ENCODE measurements around the gene GEMIN7. TPM values are rescaled to one million over a fixed set of nuclear protein-coding genes. Genes with fewer than 3 reads are reported as not detected.
A peak's percentile ranks its signal among the peaks of the same experiment; 100 is the strongest.

GEMIN7 gene
- total and polyA plus RNA-seq, 2 of the 13 experiments (the other 11 are each of a cell fraction or from before 2014, with no cell fraction given) = 24.1 to 30.6 TPM

DNA sequence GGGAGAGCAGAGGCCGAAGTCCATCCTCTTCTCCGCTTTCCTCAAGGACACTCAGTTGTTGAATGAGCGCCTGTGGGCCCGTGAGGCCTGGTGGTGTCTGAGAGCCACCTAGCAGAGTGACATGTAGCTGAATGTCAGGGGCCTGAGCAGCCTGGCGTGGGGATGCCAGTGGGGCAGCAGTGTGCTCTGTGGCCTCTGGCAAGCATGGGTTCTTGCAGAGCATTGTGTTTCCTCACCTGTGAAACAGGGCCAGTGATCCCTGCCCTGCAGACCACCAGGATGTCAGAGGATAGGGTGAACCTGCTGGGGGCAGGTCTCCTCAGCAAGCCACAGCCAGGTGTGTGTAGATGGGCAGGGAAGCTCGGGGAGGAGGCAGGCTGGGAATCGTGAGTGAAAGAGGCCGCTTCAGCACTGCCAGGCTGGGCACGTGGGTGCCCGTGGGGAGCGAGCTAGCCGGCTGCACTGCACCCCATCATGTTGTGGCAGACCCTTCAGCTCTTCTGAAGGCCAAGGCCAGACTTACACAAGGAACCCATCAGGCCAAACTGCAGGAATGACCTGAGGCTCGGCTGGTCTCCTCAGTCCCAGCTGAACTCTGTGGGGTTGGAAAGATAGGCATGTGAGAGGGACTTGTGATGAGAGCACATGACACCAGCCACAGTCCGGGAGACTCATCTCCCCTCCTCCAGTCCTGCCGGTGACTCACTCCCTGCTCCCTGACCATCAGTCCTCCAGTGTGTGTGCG, 18.9 kb downstream of the GEMIN7 start (continued):
- TF ChIP-seq HNRNPH1 (optimal IDR thresholded peaks at IDR 0.05; ENCODE audit: low read depth, low read length) (no peak), ZNF776 (CRISPR knock-in tag; IDR thresholded peaks at IDR 0.05) (0 out of 2 replicates have a peak, but pooled peaks have one; percentile 70), BORCS8-MEF2B (CRISPR knock-in tag; IDR thresholded peaks at IDR 0.05) (0 out of 2 replicates have a peak, but pooled peaks have one; percentile 37), GPN1 (CRISPR knock-in tag; IDR thresholded peaks at IDR 0.05; ENCODE audit: borderline replicate concordance) (no peak), MED13 (CRISPR knock-in tag; IDR thresholded peaks at IDR 0.05) (no peak), ZFX (CRISPR knock-in tag; IDR thresholded peaks at IDR 0.05; ENCODE audit: low read depth) (peak; percentile 78), XBP1 (CRISPR knock-in tag; IDR thresholded peaks at IDR 0.05) (no peak), ZFP37 (CRISPR knock-in tag; IDR thresholded peaks at IDR 0.05; ENCODE audit: borderline replicate concordance) (no peak), DMTF1 (CRISPR knock-in tag; IDR thresholded peaks at IDR 0.05) (no peak), ZNF280D (CRISPR knock-in tag; IDR thresholded peaks at IDR 0.05) (0 out of 2 replicates have a peak, but pooled peaks have one; percentile 12), DNMT1 (CRISPR knock-in tag; IDR thresholded peaks at IDR 0.05) (0 out of 2 replicates have a peak, but pooled peaks have one; percentile 7), SATB2 (CRISPR knock-in tag; IDR thresholded peaks at IDR 0.05) (no peak), ZNF20 (CRISPR knock-in tag; IDR thresholded peaks at IDR 0.05) (no peak), KLF15 (CRISPR knock-in tag; IDR thresholded peaks at IDR 0.05; ENCODE audit: borderline replicate concordance) (no peak), CBX2 (IDR thresholded peaks at IDR 0.05; ENCODE audit: low read depth, low read length) (no peak), CBX2 (CRISPR knock-in tag; IDR thresholded peaks at IDR 0.05; ENCODE audit: low read depth) (no peak), CHCHD3 (CRISPR knock-in tag; IDR thresholded peaks at IDR 0.05) (0 out of 2 replicates have a peak, but pooled peaks have one; percentile 35), RNF2 (conservative IDR thresholded peaks at IDR 0.05; ENCODE audit: low read depth) (no peak)
- TF ChIP-seq, protein P1, sequence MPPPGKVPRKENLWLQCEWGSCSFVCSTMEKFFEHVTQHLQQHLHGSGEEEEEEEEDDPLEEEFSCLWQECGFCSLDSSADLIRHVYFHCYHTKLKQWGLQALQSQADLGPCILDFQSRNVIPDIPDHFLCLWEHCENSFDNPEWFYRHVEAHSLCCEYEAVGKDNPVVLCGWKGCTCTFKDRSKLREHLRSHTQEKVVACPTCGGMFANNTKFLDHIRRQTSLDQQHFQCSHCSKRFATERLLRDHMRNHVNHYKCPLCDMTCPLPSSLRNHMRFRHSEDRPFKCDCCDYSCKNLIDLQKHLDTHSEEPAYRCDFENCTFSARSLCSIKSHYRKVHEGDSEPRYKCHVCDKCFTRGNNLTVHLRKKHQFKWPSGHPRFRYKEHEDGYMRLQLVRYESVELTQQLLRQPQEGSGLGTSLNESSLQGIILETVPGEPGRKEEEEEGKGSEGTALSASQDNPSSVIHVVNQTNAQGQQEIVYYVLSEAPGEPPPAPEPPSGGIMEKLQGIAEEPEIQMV (CRISPR knock-in tag; IDR thresholded peaks at IDR 0.05; ENCODE audit: low read depth) = no peak
- TF ChIP-seq, protein P2, sequence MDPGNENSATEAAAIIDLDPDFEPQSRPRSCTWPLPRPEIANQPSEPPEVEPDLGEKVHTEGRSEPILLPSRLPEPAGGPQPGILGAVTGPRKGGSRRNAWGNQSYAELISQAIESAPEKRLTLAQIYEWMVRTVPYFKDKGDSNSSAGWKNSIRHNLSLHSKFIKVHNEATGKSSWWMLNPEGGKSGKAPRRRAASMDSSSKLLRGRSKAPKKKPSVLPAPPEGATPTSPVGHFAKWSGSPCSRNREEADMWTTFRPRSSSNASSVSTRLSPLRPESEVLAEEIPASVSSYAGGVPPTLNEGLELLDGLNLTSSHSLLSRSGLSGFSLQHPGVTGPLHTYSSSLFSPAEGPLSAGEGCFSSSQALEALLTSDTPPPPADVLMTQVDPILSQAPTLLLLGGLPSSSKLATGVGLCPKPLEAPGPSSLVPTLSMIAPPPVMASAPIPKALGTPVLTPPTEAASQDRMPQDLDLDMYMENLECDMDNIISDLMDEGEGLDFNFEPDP (CRISPR knock-in tag; conservative IDR thresholded peaks at IDR 0.05) = no peak
- TF ChIP-seq, protein P3, sequence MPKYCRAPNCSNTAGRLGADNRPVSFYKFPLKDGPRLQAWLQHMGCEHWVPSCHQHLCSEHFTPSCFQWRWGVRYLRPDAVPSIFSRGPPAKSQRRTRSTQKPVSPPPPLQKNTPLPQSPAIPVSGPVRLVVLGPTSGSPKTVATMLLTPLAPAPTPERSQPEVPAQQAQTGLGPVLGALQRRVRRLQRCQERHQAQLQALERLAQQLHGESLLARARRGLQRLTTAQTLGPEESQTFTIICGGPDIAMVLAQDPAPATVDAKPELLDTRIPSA (CRISPR knock-in tag; IDR thresholded peaks at IDR 0.05; ENCODE audit: borderline replicate concordance) = no peak
